ENCODE data around the gene BDH1.

DNA sequence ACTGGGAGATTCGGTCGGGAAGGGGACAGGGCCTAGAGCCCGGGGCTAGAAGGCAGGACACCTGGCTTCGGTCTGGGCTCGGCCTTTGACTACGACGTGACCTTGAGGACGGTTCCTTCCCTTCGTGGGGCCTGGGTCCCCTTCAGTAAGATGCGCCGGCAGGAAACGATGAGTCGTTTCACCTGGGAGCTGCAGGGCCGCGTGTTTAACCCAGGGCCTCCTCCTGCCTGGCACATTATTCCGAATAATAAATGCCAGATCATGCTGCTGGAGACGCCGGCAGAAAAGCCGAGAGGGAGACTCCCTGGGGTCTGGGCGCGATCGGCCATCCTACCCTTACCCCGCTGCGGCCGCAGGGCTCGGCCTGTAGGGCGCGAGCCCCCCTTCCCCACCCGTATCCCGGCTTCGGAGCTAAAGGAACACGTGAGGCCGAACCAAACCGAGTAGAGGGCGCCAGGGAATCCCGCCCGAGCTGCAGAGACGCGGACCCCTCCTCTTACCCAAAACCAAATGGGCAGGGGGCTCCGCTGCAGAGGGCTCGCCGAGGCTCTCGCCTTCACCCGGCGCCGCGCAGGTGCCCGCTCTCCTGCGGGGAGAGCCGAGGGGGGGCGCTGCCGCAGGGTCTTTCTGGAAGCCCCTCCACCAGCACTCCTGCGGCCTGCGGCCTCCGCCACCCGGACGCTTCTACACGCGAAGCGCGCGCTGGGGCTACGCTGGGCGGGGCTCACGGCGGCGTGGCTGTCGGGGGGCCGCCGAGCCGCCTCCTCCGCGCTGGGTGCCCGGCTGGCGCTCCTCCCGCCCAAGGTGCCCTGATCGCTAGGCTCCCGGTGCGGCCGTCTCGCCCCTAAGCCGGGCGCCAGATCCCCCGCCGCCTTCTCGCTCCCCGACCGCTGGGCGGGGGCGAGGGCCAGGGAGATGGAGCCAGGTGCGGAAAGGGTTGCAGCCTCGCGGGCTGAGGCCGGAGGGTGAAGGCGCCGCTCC, at the start of gene BDH1:
- TF ChIP-seq, protein P1, sequence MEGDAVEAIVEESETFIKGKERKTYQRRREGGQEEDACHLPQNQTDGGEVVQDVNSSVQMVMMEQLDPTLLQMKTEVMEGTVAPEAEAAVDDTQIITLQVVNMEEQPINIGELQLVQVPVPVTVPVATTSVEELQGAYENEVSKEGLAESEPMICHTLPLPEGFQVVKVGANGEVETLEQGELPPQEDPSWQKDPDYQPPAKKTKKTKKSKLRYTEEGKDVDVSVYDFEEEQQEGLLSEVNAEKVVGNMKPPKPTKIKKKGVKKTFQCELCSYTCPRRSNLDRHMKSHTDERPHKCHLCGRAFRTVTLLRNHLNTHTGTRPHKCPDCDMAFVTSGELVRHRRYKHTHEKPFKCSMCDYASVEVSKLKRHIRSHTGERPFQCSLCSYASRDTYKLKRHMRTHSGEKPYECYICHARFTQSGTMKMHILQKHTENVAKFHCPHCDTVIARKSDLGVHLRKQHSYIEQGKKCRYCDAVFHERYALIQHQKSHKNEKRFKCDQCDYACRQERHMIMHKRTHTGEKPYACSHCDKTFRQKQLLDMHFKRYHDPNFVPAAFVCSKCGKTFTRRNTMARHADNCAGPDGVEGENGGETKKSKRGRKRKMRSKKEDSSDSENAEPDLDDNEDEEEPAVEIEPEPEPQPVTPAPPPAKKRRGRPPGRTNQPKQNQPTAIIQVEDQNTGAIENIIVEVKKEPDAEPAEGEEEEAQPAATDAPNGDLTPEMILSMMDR (conservative IDR thresholded peaks at IDR 0.05; ENCODE audit: low read depth, low read length) = no peak
- TF ChIP-seq EZH2 (IDR thresholded peaks at IDR 0.05; ENCODE audit: borderline replicate concordance, low read depth, low read length, poor library complexity, severe bottlenecking) = no peak

Data from A673 (cell line).